ENCODE results near the gene ZFP30. TPM values are rescaled to one million over a fixed set of nuclear protein-coding genes. Genes with fewer than 3 reads are reported as not detected.

The ZFP30 gene
- total RNA-seq (10 to 100 TPM in 1 of 2 donors, 1 to 10 TPM in 1; 8.6 to 20.7 TPM), polyA plus RNA-seq (1 to 10 TPM; 2.0 to 4.8 TPM)
- long read RNA-seq, donor 1: 0 reads
- long read RNA-seq, donor 2: 0 reads
- long read RNA-seq, donor 3: 0 reads
- long read RNA-seq, donor 4: 0 reads
- long read RNA-seq, donor 5, partial matches to known transcripts: 0 of 1 reads
- long read RNA-seq, donor 5, other reads (novel, unspliced or antisense): 0 of 1 reads

DNA sequence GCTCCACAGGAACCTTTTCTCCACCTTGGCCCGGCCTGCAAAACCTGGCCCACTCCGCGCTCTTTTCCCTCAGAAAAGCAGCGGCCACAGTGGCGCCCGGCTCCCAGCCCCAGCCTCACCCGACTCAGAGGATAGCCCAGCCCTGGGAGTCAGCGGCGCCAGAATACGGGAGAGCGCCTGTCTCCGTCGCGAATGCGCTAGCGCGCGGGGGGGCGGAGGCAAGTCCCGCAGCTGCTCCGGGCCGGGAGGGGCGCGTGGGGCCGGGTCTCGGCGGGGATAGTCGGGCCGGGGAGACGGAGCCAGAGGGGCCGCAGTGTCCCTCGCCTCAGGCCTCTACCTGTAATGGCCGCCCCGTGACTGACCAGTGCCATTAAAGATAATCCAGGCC lies at the start of gene ZFP30:
TSS of gene ZFP30 (minus strand) at position 165 of the 388 bp plus-strand sequence. CDS start 7,643 bp downstream, outside the sequence.
- Histone ChIP-seq H3K36me3 (ENCODE audit: control insufficient read depth in 4 of 4, insufficient read depth in 4 of 4, low read length in 4 of 4) (no peaks in the 10 kb centered on the region), H3K9ac (ENCODE audit: insufficient read depth in 1 of 2, low read length in 2 of 2) (peak within 1 kb of the TSS; percentile 69 to 89), H3K27me3 (ENCODE audit: control insufficient read depth in 3 of 3, insufficient read depth in 3 of 3, low read length in 2 of 3) (no peaks in the 10 kb centered on the region), H3K4me3 (peak within 1 kb of the TSS; percentile 60), H3K9me3 (ENCODE audit: control insufficient read depth in 4 of 4, insufficient read depth in 3 of 4, low read length in 3 of 4) (peaks cover 0 to 2% (median 0%) of the 10 kb centered on the region in 4 donors), H3K4me1 (ENCODE audit: control insufficient read depth in 5 of 5, insufficient read depth in 5 of 5, low read length in 5 of 5) (peaks cover 0 to 20% (median 3%) of the 10 kb centered on the region in 5 donors), H3K27ac (ENCODE audit: low read depth in 1 of 2, low read length in 1 of 2) (peak within 1 kb of the TSS; percentile 89 to 93)
- ATAC-seq (ENCODE audit: insufficient read depth, low FRiP score): peak; percentile 85
- peak; percentile 92 to 96 (median 95) for DNase-seq
- no peak for TF ChIP-seq CTCF (IDR thresholded peaks at IDR 0.05; ENCODE audit: control extremely low read depth, extremely low read depth)
- WGBS, 2 donors: 1% methylated on average over 27 to 34 of the region's 34 CpGs

GRCh38 chr19:37699057-37699456 lies 43.8 kb upstream of the ZFP30 start:
- no peak for TF ChIP-seq CTCF (IDR thresholded peaks at IDR 0.05; ENCODE audit: control extremely low read depth, extremely low read depth)
- Histone ChIP-seq H3K4me3 (no peak overlapping the region), H3K9me3 (ENCODE audit: control insufficient read depth in 4 of 4, insufficient read depth in 3 of 4, low read length in 3 of 4) (peaks cover 0 to 19% (median 1%) of the 10 kb centered on the region in 4 donors), H3K27me3 (ENCODE audit: control insufficient read depth in 3 of 3, insufficient read depth in 3 of 3, low read length in 2 of 3) (no peaks in the 10 kb centered on the region), H3K9ac (ENCODE audit: insufficient read depth in 1 of 2, low read length in 2 of 2) (no peak overlapping the region), H3K36me3 (ENCODE audit: control insufficient read depth in 4 of 4, insufficient read depth in 4 of 4, low read length in 4 of 4) (peaks cover 4 to 31% (median 16%) of the 10 kb centered on the region in 4 donors), H3K4me1 (ENCODE audit: control insufficient read depth in 5 of 5, insufficient read depth in 5 of 5, low read length in 5 of 5) (no peaks in the 10 kb centered on the region), H3K27ac (ENCODE audit: low read depth in 1 of 2, low read length in 1 of 2) (no peak overlapping the region)
- DNase-seq (no peak), ATAC-seq (ENCODE audit: insufficient read depth, low FRiP score) (no peak)
- 89 to 90% methylated on average over 5 of the region's 5 CpGs for WGBS, 2 donors

- DNase-seq: no peak
- WGBS, 2 donors: 95 to 98% methylated on average over 6 of the region's 6 CpGs
- TF ChIP-seq CTCF (IDR thresholded peaks at IDR 0.05; ENCODE audit: control extremely low read depth, extremely low read depth): no peak
- Histone ChIP-seq H3K36me3 (ENCODE audit: control insufficient read depth in 4 of 4, insufficient read depth in 4 of 4, low read length in 4 of 4) (peaks cover 4 to 28% (median 16%) of the 10 kb centered on the region in 4 donors), H3K27me3 (ENCODE audit: control insufficient read depth in 3 of 3, insufficient read depth in 3 of 3, low read length in 2 of 3) (no peaks in the 10 kb centered on the region), H3K9ac (ENCODE audit: insufficient read depth in 1 of 2, low read length in 2 of 2) (no peak overlapping the region), H3K4me3 (no peak overlapping the region), H3K4me1 (ENCODE audit: control insufficient read depth in 5 of 5, insufficient read depth in 5 of 5, low read length in 5 of 5) (peaks cover 0 to under 1% (median 0%) of the 10 kb centered on the region in 5 donors), H3K9me3 (ENCODE audit: control insufficient read depth in 4 of 4, insufficient read depth in 3 of 4, low read length in 3 of 4) (peaks cover 0 to 19% (median 1%) of the 10 kb centered on the region in 4 donors), H3K27ac (ENCODE audit: low read depth in 1 of 2, low read length in 1 of 2) (no peak overlapping the region)
- ATAC-seq (ENCODE audit: insufficient read depth, low FRiP score): no peak
These were observed 43.0 kb upstream of the ZFP30 start for GRCh38 chr19:37698216-37698615.

Data from lung (tissue), 16 donors.